ENCODE data around the gene ARHGEF9. TPM values are rescaled to one million over a fixed set of nuclear protein-coding genes. Genes with fewer than 3 reads are reported as not detected.
"Not testable (repeated sequence)": the region's sequence is repeated elsewhere in the genome, so short reads cannot be mapped to it uniquely, and the experiment has no call there.

Gene ARHGEF9
- total and polyA plus RNA-seq, 8 donors: 23.9 to 43.0 (median 35.6) TPM

DNA sequence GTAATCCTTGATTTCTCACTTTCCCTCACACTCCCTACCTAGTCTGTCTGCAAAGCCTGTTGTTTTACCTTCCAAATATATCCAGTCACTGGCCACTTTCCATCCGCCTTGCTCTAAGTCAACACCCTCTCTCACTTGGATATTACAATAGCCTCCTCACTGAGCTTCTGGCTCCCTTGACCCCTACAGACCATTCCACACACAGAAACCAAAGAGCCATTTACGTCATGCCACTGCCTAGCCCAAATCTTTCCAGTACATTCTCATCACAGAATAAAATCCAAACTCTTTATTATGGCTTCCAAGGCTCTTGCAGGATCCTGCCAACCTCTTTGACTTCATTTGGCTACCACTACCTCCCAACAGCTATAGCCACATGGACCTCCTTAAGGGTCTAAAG lies 25.7 kb upstream of the ARHGEF9 start:
- no peak overlapping the region for H3K4me3 ChIP-seq
- no peaks in the 10 kb centered on the region for H3K27me3 ChIP-seq
- H3K27ac ChIP-seq: no peak overlapping the region
- no peaks in the 10 kb centered on the region for H3K4me1 ChIP-seq
- no peaks in the 10 kb centered on the region for H3K36me3 ChIP-seq
- no peaks in the 10 kb centered on the region for H3K9me3 ChIP-seq
- intact Hi-C loops (cut with DNase I): no loop called here
- DNase-seq: no peak
- TF ChIP-seq, protein P1, sequence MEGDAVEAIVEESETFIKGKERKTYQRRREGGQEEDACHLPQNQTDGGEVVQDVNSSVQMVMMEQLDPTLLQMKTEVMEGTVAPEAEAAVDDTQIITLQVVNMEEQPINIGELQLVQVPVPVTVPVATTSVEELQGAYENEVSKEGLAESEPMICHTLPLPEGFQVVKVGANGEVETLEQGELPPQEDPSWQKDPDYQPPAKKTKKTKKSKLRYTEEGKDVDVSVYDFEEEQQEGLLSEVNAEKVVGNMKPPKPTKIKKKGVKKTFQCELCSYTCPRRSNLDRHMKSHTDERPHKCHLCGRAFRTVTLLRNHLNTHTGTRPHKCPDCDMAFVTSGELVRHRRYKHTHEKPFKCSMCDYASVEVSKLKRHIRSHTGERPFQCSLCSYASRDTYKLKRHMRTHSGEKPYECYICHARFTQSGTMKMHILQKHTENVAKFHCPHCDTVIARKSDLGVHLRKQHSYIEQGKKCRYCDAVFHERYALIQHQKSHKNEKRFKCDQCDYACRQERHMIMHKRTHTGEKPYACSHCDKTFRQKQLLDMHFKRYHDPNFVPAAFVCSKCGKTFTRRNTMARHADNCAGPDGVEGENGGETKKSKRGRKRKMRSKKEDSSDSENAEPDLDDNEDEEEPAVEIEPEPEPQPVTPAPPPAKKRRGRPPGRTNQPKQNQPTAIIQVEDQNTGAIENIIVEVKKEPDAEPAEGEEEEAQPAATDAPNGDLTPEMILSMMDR (IDR thresholded peaks at IDR 0.05): no peak
- ATAC-seq: no peak

DNA sequence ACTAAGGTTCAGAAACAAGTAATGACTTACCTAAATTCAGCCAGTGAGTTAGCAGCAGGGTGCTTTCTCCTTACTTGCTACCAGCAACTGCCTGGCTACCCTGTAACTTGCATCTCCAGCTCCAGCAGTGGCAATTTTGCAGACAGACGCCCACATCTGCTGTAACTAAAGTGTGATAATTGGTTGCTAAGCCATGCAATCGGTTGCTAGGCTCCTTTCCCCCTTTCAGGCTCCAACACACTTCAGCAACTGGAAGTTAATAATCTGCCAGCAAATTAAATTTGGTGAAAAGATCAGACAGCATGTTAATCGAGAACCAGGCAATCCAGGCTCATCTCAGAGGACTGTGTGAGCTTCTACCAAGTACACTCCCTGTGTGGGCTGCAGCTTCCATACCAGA lies 24.2 kb upstream of the ARHGEF9 start:
- H3K36me3 ChIP-seq: no peaks in the 10 kb centered on the region
- ATAC-seq: no peak
- DNase-seq: no peak
- no peaks in the 10 kb centered on the region for H3K9me3 ChIP-seq
- no peak overlapping the region for H3K4me3 ChIP-seq
- H3K27me3 ChIP-seq: no peaks in the 10 kb centered on the region
- H3K27ac ChIP-seq: no peak overlapping the region
- intact Hi-C loops (cut with DNase I): no loop called here
- TF ChIP-seq, protein P1 (IDR thresholded peaks at IDR 0.05): no peak
- no peaks in the 10 kb centered on the region for H3K4me1 ChIP-seq

DNA sequence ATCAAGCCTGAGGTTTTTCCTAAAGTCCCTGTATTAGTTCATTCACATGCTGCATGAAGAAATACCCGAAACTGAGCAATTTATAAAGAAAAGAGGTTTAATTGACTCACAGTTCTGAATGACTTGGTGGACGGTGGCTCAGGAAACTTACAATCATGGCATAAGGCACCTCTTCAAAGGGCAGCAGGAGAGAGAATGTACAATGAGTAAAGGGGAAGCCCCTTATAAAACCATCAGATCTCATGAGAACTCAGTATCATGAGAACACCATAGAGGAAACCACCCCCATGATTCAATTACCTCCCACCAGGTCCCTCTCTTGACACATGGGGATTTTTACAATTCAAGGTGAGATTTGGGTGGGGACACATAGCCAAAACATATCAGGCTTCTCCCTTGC lies 10.4 kb upstream of the ARHGEF9 start:
- H3K27ac ChIP-seq; H3K9me3 ChIP-seq; ATAC-seq; DNase-seq; H3K4me1 ChIP-seq; H3K36me3 ChIP-seq; H3K4me3 ChIP-seq; H3K27me3 ChIP-seq; intact Hi-C loops (cut with DNase I): not testable (repeated sequence)

DNA sequence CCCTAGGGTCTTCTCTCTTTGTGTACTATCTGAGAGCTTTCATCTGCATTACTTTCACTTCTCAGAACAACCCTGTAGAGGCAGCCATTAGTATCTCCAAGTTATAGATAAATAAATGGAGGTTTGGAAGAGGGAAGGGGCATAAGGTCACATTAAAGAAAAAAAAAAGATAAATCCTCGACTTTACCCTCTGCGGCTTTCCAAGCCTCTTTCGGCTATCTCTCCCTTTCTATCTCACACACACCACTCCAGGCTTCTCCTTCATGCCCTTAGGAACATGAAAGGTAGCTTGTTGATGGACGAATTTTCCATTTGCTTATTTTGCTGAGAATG lies 660 bp upstream of the ARHGEF9 start:
- DNase-seq: no peak
- Histone ChIP-seq H3K9me3 (no peaks in the 10 kb centered on the region), H3K4me3 (peak overlapping the region in 1 of 2 donors; percentile 16), H3K27ac (no peak overlapping the region), H3K36me3 (no peaks in the 10 kb centered on the region), H3K4me1 (no peaks in the 10 kb centered on the region), H3K27me3 (no peaks in the 10 kb centered on the region)
- no peak for ATAC-seq
- TF ChIP-seq, protein P1 (IDR thresholded peaks at IDR 0.05): no peak
- intact Hi-C loops (cut with DNase I): no loop called here

DNA sequence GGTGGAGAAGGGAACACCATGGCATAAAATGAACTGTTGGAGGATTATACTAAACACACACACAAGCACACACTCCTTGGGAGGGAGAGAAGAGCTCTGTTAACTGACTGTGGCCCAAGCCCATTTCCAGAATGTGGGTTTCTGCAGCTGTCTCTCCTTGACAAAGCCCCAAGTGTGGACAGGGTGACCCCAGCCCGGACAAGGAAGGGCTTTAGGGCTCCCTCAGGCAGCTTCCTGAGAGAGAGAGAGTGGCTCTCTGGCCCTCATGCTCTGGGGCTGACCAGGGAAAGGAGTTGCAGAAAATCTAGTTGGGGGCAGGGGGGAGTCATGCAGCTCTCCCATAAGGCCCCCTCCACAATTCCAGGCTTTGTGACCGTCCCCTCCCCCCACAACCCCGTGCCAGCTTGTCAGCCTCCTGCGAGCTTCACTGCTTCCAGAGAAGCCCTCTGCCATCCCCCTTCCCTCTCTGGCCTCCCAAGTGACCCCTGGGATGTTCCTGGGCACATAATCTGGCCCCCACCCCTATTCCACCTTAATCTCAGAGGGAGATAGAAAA lies 590 bp downstream of the ARHGEF9 start:
- DNase-seq (peak in 1 of 4 donors; percentile 5), ATAC-seq (no peak)
- Histone ChIP-seq H3K9me3 (no peaks in the 10 kb centered on the region), H3K4me1 (no peaks in the 10 kb centered on the region), H3K27ac (no peak overlapping the region), H3K4me3 (peak overlapping the region; percentile 16 to 17), H3K27me3 (no peaks in the 10 kb centered on the region), H3K36me3 (no peaks in the 10 kb centered on the region)
- intact Hi-C loops (cut with DNase I): no loop called here
- TF ChIP-seq, protein P1 (IDR thresholded peaks at IDR 0.05): no peak

DNA sequence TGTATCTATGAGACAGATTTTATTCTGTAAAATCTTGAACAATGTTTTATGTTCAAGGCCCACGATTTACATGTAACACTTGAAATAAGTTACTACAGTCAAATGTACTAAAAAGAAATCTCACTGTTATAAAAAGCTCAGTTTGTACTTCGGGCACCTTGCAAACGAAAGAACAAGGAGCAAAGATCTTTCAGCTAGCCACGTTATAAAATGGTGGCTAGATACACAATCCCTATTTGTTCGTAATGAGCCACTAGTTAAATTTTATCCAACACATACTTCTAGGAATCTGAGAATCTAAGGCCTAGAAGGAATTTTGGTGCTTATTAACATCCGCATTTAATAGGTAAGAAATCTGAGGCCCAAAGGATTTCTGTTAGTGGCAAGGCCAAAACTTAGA lies 2.5 kb downstream of the ARHGEF9 start:
- TF ChIP-seq, protein P1 (IDR thresholded peaks at IDR 0.05): no peak
- DNase-seq: no peak
- H3K9me3 ChIP-seq: peaks cover 0 to 7% of the 10 kb centered on the region in 2 donors
- no peak overlapping the region for H3K4me3 ChIP-seq
- no peaks in the 10 kb centered on the region for H3K36me3 ChIP-seq
- H3K4me1 ChIP-seq: no peaks in the 10 kb centered on the region
- H3K27me3 ChIP-seq: no peaks in the 10 kb centered on the region
- H3K27ac ChIP-seq: no peak overlapping the region
- intact Hi-C loops (cut with DNase I): no loop called here
- ATAC-seq: no peak

Measured in left lung (tissue), 10 donors.